Mucosa of descending colon (tissue), 3 donors: ENCODE results near the gene MED28. TPM values are rescaled to one million over a fixed set of nuclear protein-coding genes. Genes with fewer than 3 reads are reported as not detected.

ENCODE experiments used
- ATAC-seq: fragments of 200-7000 bp; cut with Tn5 transposase; one replicate; pipeline ENCODE4 v1.9.1; 2020; ENCODE audit warnings: mild to moderate bottlenecking, moderate library complexity
- DNase-seq, 3 donors: peaks; one replicate each; pipeline ENCODE4 v3.0.0-alpha.2; 2020
- H3K36me3 ChIP-seq: fragments of 200-600 bp; one replicate; pipeline ENCODE4 v1.8.0; 2021; ENCODE audit warnings: low read depth, mild to moderate bottlenecking
- H3K4me1 ChIP-seq: fragments of 200-600 bp; one replicate; pipeline ENCODE4 v1.8.0; 2021; ENCODE audit warnings: low read depth, mild to moderate bottlenecking
- H3K4me3 ChIP-seq: fragments of 200-600 bp; one replicate; pipeline ENCODE4 v1.8.0; 2021; ENCODE audit warnings: mild to moderate bottlenecking
- H3K9me3 ChIP-seq: fragments of 200-600 bp; one replicate; pipeline ENCODE4 v1.8.0; 2021; ENCODE audit warnings: mild to moderate bottlenecking
- CTCF ChIP-seq: fragments of 200-600 bp; IDR thresholded peaks from one replicate; pipeline ENCODE4 v1.8.0; 2022; ENCODE audit warnings: antibody characterized with exemption, mild to moderate bottlenecking
- intact Hi-C, 2 donors: fragments of 100-400 bp; cut with DNase I in 1 of 2; cut with micrococcal nuclease in 1 of 2; formaldehyde crosslinking; loops; one replicate each; pipeline versions ENCODE4 v1.11.0 to v1.11.1; 2022; cut with DNase I, micrococcal nuclease
- total RNA-seq, 3 donors: library from RNA; stranded (reverse); fragmentation: NEBNext Ultra II Directional in 2 of 3; extraction: Animal tissue kit (Norgen Biotek cat#: 25700) in 2 of 3; gene quantifications; one replicate each; pipeline versions ENCODE4 v1.2.1 to v1.2.4, GENCODE V29; 2021 to 2023
- donor health status: DM: no; HTN: no; CAD: no; lungs with moderate emphysema.
- donor health status: DM: no; HTN: no; CAD: no.
- donor health status: DM: no; HTN: yes; CAD: no.

The MED28 gene
- total RNA-seq, 3 donors from 2014 or later: 35.3 to 55.6 (median 37.5) TPM

GRCh38 chr4:17665852-17666251 is 51.4 kb downstream of the MED28 start:
- Histone ChIP-seq H3K36me3 (no peaks in the 10 kb centered on the region), H3K4me3 (no peak overlapping the region), H3K4me1 (no peaks in the 10 kb centered on the region), H3K9me3 (no peaks in the 10 kb centered on the region)
- intact Hi-C loops: no loop called here
- TF ChIP-seq CTCF: no peak
- ATAC-seq (no peak), DNase-seq (no peak)

- intact Hi-C loops: no loop called here
- DNase-seq (no peak), ATAC-seq (no peak)
- TF ChIP-seq CTCF: no peak
- Histone ChIP-seq H3K36me3 (no peaks in the 10 kb centered on the region), H3K4me3 (no peak overlapping the region), H3K9me3 (no peaks in the 10 kb centered on the region), H3K4me1 (no peaks in the 10 kb centered on the region)
Observed at GRCh38 chr4:17667253-17667652, 52.8 kb downstream of the MED28 start.

- DNase-seq: no peak
- Histone ChIP-seq H3K9me3 (no peaks in the 10 kb centered on the region), H3K4me1 (no peaks in the 10 kb centered on the region), H3K36me3 (no peaks in the 10 kb centered on the region), H3K4me3 (no peak overlapping the region)
- intact Hi-C loops: no loop called here
- no peak for TF ChIP-seq CTCF
- ATAC-seq: peak; percentile 37
Observed at GRCh38 chr4:17667653-17668201, 53.3 kb downstream of the MED28 start.

GRCh38 chr4:17670423-17670822 is 56.0 kb downstream of the MED28 start:
- intact Hi-C loops: no loop called here
- H3K9me3 ChIP-seq: no peaks in the 10 kb centered on the region
- no peak for TF ChIP-seq CTCF
- no peak for ATAC-seq
- no peaks in the 10 kb centered on the region for H3K4me1 ChIP-seq
- H3K4me3 ChIP-seq: no peak overlapping the region
- no peak for DNase-seq
- H3K36me3 ChIP-seq: no peaks in the 10 kb centered on the region

- intact Hi-C loops: no loop called here
- no peaks in the 10 kb centered on the region for H3K4me1 ChIP-seq
- no peak for TF ChIP-seq CTCF
- H3K9me3 ChIP-seq: no peaks in the 10 kb centered on the region
- no peaks in the 10 kb centered on the region for H3K36me3 ChIP-seq
- ATAC-seq (no peak), DNase-seq (no peak)
- H3K4me3 ChIP-seq: no peak overlapping the region
Observed at GRCh38 chr4:17680559-17681280, 66.3 kb downstream of the MED28 start.
